Lung (tissue), 16 donors: ENCODE data around the gene PSG3. TPM values are rescaled to one million over a fixed set of nuclear protein-coding genes. Genes with fewer than 3 reads are reported as not detected.
"Not testable (repeated sequence)": the region's sequence is repeated elsewhere in the genome, so short reads cannot be mapped to it uniquely, and the experiment has no call there.

ENCODE experiments used
- ATAC-seq: fragments of 200-7000 bp; cut with Tn5 transposase; one replicate; pipeline ENCODE4 v1.9.1; 2020; ENCODE audit warnings: moderate number of reproducible peaks; ENCODE audit not compliant: insufficient read depth, low FRiP score
- DNase-seq, 3 donors: peaks; one replicate each; pipeline ENCODE4 v3.0.0-alpha.2; 2013 to 2017
- H3K27ac ChIP-seq, 2 donors: one replicate each; pipeline ENCODE4 v1.5.1; 2013; ENCODE audit warnings: mild to moderate bottlenecking in 2 of 2, moderate library complexity in 2 of 2, control low read depth in 1 of 2, inconsistent platforms in 1 of 2, low read depth in 1 of 2, low read length in 1 of 2
- H3K27me3 ChIP-seq, 3 donors: one replicate each; pipeline ENCODE4 v1.5.1; 2013; ENCODE audit warnings: low read length in 2 of 3; ENCODE audit not compliant: control insufficient read depth in 3 of 3, insufficient read depth in 3 of 3
- H3K36me3 ChIP-seq, 4 donors: one replicate each; pipeline ENCODE4 v1.5.1; 2013; ENCODE audit warnings: low read length in 4 of 4, mild to moderate bottlenecking in 1 of 4, moderate library complexity in 1 of 4; ENCODE audit not compliant: control insufficient read depth in 4 of 4, insufficient read depth in 4 of 4
- H3K4me1 ChIP-seq, 5 donors: one replicate each; pipeline ENCODE4 v1.5.1; 2013; ENCODE audit warnings: low read length in 5 of 5, mild to moderate bottlenecking in 2 of 5, moderate library complexity in 1 of 5; ENCODE audit not compliant: control insufficient read depth in 5 of 5, insufficient read depth in 5 of 5
- H3K4me3 ChIP-seq: one replicate; pipeline ENCODE4 v1.5.1; 2013; ENCODE audit warnings: mild to moderate bottlenecking, control low read depth, moderate library complexity
- H3K9ac ChIP-seq, 2 donors: one replicate each; pipeline ENCODE4 v1.5.1; 2013; ENCODE audit warnings: low read length in 2 of 2, control low read depth in 1 of 2; ENCODE audit not compliant: insufficient read depth in 1 of 2
- H3K9me3 ChIP-seq, 4 donors: one replicate each; pipeline ENCODE4 v1.5.1; 2013; ENCODE audit warnings: low read length in 3 of 4, mild to moderate bottlenecking in 1 of 4, moderate library complexity in 1 of 4; ENCODE audit not compliant: control insufficient read depth in 4 of 4, insufficient read depth in 3 of 4
- WGBS, 2 donors: extraction: QIAGEN DNeasy Blood & Tissue Kit; methylation state at CpG; one replicate each; pipeline ENCODE4 v1.1.7; 2013; 5-methylcytosine and 5-hydroxymethylcytosine counted together
- long read RNA-seq, 5 donors: transcript quantifications; one replicate each; lab custom pipeline, GENCODE V29; 2026
- polyA plus RNA-seq, 2 donors: library from polyadenylated mRNA; stranded (reverse); fragments of 200-250 nt; gene quantifications; one replicate each; pipeline ENCODE4 v1.2.1, GENCODE V29; 2013
- total RNA-seq, 2 donors: library from RNA; depleted of rRNA in 1 of 2; stranded (reverse); fragments of >200 nt in 1 of 2; gene quantifications; one replicate each; pipeline ENCODE4 v1.2.1, GENCODE V29; 2014 to 2021
- TF ChIP-seq, protein P1 (sequence below): IDR thresholded peaks from 2 replicates; pipeline ENCODE4 v1.5.1; 2012; ENCODE audit warnings: mild to moderate bottlenecking; ENCODE audit errors: control extremely low read depth, extremely low read depth
- donor health status: control.
- donor health status: control.
- donor health status: Bipolar disorder and iron deficiency.
- donor health status: healthy.
- donor health status: DM: yes; HTN: yes; CAD: no.

Gene PSG3
- not detected for total RNA-seq
- polyA plus RNA-seq = not detected
- long read RNA-seq, donor 1 = 0 reads
- long read RNA-seq, donor 2 = 0 reads
- long read RNA-seq, donor 3 = 0 reads
- long read RNA-seq, donor 4 = 0 reads
- long read RNA-seq, donor 5 = 0 reads

DNA sequence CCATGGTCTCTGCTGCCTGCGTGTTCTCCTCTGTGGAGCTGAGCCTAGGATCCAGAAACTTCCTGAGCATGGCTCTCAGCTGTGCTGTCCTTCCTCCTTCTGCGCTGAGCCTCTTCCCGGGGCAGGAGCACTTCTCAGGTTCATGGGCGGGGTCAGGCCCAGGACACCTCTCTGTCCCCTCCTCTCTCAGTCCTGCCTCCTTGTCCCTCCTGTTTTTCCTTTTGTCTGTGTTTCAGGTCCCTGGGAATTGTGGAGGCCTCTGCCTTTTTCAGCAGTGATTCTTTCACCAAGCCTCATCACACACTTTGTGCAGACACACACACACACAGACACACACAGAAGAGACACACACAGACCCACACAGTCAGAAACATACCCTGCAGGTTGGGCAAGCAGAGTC, at the start of gene PSG3:
Gene PSG3 (minus strand): TSS at position 101 of the 400 bp plus-strand sequence. CDS start 97 bp downstream, at position 4.
- not testable (repeated sequence) for H3K36me3 ChIP-seq, ATAC-seq, DNase-seq, H3K27me3 ChIP-seq, H3K4me3 ChIP-seq, H3K4me1 ChIP-seq, H3K27ac ChIP-seq, H3K9me3 ChIP-seq, H3K9ac ChIP-seq
- WGBS, 2 donors = 62% methylated on average over 4 of the region's 4 CpGs

- WGBS, 2 donors = 89 to 91% methylated on average over 2 of the region's 2 CpGs
- not testable (repeated sequence) for H3K9ac ChIP-seq, ATAC-seq, H3K27me3 ChIP-seq, H3K4me3 ChIP-seq, H3K36me3 ChIP-seq, DNase-seq, H3K4me1 ChIP-seq, H3K27ac ChIP-seq, H3K9me3 ChIP-seq
Measured at GRCh38 chr19:42788766-42789165, 48.5 kb upstream of the PSG3 start.

DNA sequence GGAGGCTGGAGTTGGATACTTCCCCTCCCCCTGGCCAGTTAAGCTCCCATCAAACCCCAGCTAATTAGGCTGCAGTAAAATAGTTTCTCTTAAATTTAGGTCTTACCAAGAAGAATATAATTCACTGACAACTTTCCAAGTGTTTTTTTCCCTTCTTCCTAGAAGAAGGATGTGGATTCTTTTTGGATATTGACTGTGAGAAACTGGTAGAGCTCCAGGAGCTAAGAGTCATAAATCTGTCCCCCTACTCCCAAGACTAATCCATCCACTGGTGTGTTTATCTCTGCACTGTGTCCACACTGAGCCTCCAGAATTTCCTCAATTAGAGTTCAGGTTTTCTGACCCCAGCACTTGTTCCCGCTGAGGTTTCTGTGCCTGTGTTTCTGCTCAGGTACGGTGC, 47.5 kb upstream of the PSG3 start:
- H3K9me3 ChIP-seq, H3K27ac ChIP-seq, H3K4me1 ChIP-seq, H3K4me3 ChIP-seq, H3K36me3 ChIP-seq, DNase-seq, H3K9ac ChIP-seq, ATAC-seq, H3K27me3 ChIP-seq: not testable (repeated sequence)
- WGBS, 2 donors = 61 to 73% methylated on average over 2 of the region's 2 CpGs

GRCh38 chr19:42776750-42777612, 36.7 kb upstream of the PSG3 start:
- peak; percentile 10 to 24 (median 19) for DNase-seq
- H3K36me3 ChIP-seq, H3K27me3 ChIP-seq, H3K4me1 ChIP-seq, ATAC-seq, H3K27ac ChIP-seq, H3K9me3 ChIP-seq, H3K4me3 ChIP-seq, H3K9ac ChIP-seq: not testable (repeated sequence)
- 31 to 42% methylated on average over 12 of the region's 12 CpGs for WGBS, 2 donors
- TF ChIP-seq, protein P1, sequence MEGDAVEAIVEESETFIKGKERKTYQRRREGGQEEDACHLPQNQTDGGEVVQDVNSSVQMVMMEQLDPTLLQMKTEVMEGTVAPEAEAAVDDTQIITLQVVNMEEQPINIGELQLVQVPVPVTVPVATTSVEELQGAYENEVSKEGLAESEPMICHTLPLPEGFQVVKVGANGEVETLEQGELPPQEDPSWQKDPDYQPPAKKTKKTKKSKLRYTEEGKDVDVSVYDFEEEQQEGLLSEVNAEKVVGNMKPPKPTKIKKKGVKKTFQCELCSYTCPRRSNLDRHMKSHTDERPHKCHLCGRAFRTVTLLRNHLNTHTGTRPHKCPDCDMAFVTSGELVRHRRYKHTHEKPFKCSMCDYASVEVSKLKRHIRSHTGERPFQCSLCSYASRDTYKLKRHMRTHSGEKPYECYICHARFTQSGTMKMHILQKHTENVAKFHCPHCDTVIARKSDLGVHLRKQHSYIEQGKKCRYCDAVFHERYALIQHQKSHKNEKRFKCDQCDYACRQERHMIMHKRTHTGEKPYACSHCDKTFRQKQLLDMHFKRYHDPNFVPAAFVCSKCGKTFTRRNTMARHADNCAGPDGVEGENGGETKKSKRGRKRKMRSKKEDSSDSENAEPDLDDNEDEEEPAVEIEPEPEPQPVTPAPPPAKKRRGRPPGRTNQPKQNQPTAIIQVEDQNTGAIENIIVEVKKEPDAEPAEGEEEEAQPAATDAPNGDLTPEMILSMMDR = peak; percentile 34

DNA sequence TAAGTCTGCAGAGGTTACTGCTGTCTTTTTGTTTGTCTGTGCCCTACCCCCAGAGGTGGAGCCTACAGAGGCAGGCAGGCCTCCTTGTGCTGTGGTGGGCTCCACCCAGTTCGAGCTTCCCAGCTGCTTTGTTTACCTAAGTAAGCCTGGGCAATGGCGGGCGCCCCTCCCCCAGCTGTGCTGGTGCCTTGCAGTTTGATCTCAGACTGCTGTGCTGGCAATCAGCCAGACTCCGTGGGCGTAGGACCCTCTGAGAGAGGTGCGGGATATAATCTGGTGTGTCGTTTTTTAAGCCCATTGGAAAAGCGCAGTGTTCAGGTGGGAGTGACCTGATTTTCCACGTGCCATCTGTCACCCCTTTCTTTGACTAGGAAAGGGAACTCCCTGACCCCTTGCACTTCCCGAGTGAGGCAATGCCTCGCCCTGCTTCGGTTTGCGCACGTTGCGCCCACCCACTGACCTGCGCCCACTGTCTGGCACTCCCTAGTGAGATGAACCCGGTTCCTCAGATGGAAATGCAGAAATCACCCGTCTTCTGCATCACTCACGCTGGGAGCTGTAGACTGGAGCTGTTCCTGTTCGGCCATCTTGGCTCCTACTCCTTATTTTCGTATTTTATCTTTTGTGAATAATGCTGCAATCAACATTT, 34.4 kb upstream of the PSG3 start:
- 59 to 67% methylated on average over 21 of the region's 21 CpGs for WGBS, 2 donors
- ATAC-seq, H3K36me3 ChIP-seq, H3K4me1 ChIP-seq, H3K27ac ChIP-seq, H3K9me3 ChIP-seq, H3K4me3 ChIP-seq, DNase-seq, H3K27me3 ChIP-seq, H3K9ac ChIP-seq: not testable (repeated sequence)

GRCh38 chr19:42767319-42767718, 27.0 kb upstream of the PSG3 start:
- H3K9ac ChIP-seq, ATAC-seq, H3K4me3 ChIP-seq, DNase-seq, H3K27ac ChIP-seq, H3K4me1 ChIP-seq, H3K9me3 ChIP-seq, H3K27me3 ChIP-seq, H3K36me3 ChIP-seq: not testable (repeated sequence)
- 60 to 64% methylated on average over 8 of the region's 8 CpGs for WGBS, 2 donors

- not testable (repeated sequence) for H3K27ac ChIP-seq, H3K4me1 ChIP-seq, H3K9ac ChIP-seq, ATAC-seq, H3K9me3 ChIP-seq, DNase-seq, H3K4me3 ChIP-seq, H3K27me3 ChIP-seq, H3K36me3 ChIP-seq
- whole genome bisulfite sequencing, 2 donors = 90 to 91% methylated on average over 12 of the region's 12 CpGs
Measured at GRCh38 chr19:42766871-42767270, 26.6 kb upstream of the PSG3 start.
